Measurements from ENCODE around the gene OBSCN.

GRCh38 chr1:228334226-228334935 lies 126.5 kb downstream of the OBSCN start:
- TF ChIP-seq, protein P1, sequence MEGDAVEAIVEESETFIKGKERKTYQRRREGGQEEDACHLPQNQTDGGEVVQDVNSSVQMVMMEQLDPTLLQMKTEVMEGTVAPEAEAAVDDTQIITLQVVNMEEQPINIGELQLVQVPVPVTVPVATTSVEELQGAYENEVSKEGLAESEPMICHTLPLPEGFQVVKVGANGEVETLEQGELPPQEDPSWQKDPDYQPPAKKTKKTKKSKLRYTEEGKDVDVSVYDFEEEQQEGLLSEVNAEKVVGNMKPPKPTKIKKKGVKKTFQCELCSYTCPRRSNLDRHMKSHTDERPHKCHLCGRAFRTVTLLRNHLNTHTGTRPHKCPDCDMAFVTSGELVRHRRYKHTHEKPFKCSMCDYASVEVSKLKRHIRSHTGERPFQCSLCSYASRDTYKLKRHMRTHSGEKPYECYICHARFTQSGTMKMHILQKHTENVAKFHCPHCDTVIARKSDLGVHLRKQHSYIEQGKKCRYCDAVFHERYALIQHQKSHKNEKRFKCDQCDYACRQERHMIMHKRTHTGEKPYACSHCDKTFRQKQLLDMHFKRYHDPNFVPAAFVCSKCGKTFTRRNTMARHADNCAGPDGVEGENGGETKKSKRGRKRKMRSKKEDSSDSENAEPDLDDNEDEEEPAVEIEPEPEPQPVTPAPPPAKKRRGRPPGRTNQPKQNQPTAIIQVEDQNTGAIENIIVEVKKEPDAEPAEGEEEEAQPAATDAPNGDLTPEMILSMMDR (conservative IDR thresholded peaks at IDR 0.05), result no peak
- TF ChIP-seq ZFX (IDR thresholded peaks at IDR 0.05), result no peak

Measured in C4-2B (cell line).